ENCODE measurements around the gene ABCC10.

GRCh38 chr6:43412541-43412940 lies 14.8 kb upstream of the ABCC10 start:
- no peak for TF ChIP-seq EZH2 (IDR thresholded peaks at IDR 0.05)
- TF ChIP-seq FOXP2 (optimal IDR thresholded peaks at IDR 0.05; ENCODE audit: control extremely low read depth, extremely low read length, insufficient read depth): no peak
- no peak for TF ChIP-seq POLR2AphosphoS5 (IDR thresholded peaks at IDR 0.05; ENCODE audit: borderline replicate concordance, low read depth, low read length)

Measured in SK-N-MC (cell line).